HG02610 (cell line): Measurements from ENCODE around the gene CALHM3.
"Not testable (repeated sequence)": the region's sequence is repeated elsewhere in the genome, so short reads cannot be mapped to it uniquely, and the experiment has no call there.

Experiments
- ATAC-seq: cut with Tn5 transposase; IDR thresholded peaks from one replicate; pipeline ENCODE4 v1.9.1; 2021; ENCODE audit warnings: mild to moderate bottlenecking, moderate library complexity; ENCODE audit not compliant: unreplicated experiment

The CALHM3 gene, protein sequence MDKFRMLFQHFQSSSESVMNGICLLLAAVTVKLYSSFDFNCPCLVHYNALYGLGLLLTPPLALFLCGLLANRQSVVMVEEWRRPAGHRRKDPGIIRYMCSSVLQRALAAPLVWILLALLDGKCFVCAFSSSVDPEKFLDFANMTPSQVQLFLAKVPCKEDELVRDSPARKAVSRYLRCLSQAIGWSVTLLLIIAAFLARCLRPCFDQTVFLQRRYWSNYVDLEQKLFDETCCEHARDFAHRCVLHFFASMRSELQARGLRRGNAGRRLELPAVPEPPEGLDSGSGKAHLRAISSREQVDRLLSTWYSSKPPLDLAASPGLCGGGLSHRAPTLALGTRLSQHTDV

DNA sequence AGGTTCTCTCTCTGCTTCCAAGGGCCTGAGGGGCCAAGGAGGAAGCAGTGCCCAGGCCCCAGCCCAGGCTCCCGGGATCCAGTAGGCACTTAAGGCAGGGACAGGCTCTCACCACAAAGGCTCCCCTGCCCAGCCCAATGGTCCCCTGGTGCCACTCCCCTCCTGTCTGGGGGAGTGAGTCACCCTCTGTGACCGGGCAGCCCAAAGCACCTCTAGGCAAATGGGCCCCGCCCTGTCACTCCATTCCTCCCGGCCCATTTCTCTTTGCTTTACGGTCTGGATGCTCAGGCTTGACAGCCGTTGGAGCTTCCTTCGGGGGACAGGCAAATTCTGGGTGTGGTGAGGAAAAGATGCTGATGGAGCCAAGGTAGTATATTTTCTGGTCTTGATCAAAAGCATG lies at the start of gene CALHM3:
Gene CALHM3 (minus strand): TSS at position 106 of the 400 bp plus-strand sequence. CDS start 208 bp downstream, outside the sequence.
- no peak for ATAC-seq

DNA sequence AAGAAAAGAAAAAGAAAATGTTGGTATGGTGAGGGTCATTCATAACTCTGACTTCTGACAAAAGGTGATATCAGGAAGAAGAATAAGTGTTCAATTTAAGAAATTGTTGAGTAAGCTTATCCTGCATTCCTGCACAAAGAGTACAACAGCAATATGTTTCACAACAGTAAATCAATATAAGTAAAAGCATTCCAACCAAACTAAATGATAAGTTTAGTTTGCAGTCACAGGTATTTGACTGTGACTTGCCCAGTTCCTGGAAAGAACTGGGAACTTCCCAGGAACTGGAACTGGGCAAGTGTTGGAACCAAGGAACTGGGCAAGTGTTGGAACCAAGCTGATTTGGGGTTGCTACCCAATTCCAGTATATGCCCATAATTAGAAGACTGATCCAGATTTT lies 49.5 kb upstream of the CALHM3 start:
- ATAC-seq = no peak

DNA sequence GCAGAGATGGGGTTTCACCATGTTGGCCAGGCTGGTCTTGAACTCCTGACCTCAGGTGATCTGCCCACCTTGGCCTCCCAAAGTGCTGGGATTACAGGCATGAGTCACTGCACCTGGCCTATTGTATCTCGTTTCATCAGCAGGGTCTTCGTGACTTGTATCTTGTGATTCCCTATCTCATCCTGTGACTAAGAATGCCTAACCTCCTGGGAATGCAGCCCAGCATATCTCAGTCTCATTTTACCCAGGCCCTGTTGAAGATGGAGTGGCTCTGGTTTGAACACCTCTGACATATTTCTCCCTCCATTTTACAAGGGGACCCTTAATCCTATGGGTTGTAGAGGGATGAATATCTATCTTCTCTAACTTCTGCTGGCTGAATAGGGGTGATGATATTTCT lies 48.4 kb upstream of the CALHM3 start:
- ATAC-seq = not testable (repeated sequence)

DNA sequence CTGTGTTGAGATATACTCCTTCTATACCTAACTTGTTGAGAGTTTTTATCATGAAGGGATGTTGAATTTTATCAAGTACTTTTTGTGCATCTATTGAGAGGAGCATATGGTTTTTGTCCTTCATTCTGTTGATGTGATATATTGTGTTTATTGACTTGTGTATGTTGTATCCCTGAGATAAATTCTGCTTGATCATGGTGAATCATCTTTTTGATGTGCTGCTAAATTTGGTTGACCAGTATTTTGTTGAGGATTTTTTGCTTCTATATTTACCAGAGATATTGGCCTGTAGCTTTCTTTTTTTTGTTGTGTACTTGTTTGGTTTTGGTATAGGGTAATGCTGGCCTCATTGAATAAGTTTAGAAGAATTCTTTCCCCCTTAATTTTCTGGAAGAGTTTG lies 46.9 kb upstream of the CALHM3 start:
- ATAC-seq = no peak

DNA sequence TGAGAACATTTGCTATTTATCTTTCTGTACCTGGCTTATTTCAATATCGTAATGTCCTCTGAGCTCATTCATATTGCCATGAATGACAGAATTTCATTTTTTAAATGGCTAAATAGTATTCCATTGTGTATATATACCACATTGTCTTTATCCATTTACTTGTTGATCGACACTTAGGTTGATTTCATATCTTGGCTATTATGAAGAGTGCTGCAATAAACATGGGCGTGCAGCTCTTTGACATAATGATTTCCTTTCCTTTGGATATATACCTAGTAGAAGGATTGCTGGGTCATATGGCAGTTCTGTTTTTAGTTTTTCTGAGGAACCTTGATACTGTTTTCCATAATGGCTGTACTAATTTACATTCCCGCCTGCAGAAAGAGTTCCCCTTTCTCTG lies 44.6 kb upstream of the CALHM3 start:
- ATAC-seq = no peak

DNA sequence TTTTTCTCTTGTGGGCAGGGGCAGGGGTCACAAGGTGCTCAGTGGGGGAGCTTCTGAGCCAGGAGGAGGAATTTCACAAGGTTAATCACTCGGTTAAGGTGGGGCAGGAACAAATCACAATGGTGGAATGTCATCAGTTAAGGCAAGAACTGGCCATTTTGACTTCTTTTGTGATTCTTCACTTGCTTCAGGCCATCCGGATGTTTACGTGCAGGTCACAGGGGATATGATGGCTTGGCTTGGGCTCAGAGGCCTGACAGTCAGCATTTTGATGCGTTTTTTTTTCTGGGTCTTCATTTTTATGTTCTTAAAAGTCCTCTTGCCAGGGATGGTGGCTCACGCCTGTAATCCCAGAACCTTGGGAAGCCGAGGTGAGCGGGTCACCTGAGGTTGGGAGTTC lies 43.0 kb upstream of the CALHM3 start:
- ATAC-seq = not testable (repeated sequence)

DNA sequence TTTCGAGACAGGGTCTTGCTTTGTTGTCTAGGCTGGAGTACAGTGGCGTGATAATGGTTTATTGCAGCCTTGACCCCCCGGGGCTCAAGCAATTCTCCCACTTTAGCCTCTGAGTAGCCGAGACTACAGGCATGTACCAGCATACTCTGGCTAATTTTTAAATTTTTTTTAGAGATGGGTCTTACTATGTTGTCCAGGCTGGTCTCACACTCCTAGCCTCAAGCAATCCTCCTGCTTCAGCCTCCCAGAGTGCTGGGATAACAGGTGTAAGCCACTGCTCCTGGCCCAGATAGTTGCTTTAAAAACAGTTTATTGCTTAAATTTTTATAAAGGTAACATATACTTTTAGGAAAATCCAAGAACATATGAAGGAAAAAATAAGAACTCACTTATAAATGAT lies 40.8 kb upstream of the CALHM3 start:
- no peak for ATAC-seq

DNA sequence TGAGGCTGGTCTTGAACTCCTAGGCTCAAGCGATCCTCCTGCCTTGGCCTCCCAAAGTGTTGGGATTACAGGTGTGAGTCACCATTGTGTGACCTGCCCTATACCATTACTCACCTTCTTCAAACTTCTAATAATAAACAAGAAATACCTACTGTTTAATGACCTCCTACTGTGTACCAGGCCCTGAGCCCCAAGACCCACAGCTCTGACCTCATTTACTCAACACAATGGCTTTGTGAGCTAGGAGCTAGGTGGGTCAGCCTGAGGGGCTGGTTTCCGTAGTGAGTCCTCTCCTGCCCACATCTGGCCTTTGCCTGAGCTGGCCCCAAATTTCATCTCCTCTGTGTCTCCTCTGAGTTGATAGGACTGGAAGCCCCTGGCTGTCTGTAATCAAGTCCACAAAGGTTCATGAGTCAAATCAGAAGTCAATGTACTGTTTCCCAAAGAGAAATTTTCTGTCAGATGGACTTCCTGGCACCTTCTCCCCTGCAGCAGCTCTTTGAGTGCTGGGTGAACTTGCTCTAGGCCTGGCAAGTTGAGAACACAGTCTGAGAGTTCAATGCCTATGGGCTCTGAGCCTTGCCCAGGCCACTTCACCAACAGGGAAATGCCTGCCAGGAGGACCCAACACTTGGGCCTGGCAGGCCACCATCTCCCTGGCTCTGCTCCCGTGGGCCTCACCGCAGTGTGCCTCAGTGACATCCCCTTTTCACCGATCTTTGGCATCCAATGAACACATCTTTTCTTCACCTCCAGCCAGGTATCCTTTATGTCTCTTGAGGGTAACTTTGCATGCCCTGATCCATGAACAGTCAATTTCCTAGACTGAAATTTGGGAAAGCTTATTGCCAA lies 38.4 kb upstream of the CALHM3 start:
- no peak for ATAC-seq

DNA sequence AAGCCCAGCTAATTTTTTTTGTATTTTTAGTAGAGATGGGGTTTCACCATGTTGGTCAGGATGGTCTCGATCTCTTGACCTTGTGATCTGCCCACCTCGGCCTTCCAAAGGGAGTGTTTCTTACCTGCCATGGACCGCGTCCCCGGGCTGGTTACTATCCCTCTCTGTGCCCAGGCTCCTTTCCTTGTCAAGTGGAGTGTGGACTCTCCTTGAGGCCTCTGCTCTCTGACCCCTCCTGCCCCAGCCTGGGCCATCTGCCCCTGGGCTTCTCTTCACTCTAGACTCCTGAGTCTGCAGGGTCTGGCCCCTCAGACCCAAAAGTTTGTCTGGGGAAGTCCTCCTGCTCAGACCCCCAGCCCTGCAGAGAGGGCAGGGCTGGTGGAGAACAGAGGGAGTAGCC lies 35.2 kb upstream of the CALHM3 start:
- ATAC-seq = no peak

DNA sequence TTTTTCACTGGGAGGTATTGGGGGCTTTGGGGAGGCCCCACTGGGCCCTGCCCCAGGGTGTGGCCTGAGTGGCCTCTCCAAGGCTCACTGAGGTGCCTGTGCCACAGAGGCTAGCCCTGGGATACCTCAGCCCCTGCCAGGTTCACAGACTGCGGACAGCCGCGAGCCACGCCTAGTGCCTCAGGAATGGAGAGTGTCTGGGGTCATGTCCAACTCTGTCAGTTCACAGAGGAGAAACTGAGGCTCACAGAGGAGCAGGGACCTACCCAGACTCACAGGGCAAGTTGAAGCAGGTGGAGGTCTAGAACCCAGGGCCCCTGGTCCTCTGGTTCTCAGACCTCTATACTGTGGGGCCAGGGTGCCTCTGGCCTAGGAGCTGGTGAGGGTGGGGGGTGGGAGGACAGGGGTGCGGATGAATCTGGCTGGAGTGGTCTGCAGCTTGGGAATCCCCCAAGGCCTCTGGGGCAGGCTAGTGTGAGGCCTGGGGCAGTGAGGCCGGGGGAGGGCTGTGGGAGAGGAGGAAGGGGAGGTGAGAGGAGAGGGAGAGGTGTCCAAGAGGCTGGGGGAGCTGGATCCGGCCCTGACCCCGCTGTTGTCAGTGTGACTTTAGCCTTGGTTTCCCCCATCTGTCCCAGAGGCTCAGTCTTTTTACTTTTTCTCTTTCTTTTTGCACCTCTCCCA lies 34.5 kb upstream of the CALHM3 start:
- ATAC-seq = no peak

DNA sequence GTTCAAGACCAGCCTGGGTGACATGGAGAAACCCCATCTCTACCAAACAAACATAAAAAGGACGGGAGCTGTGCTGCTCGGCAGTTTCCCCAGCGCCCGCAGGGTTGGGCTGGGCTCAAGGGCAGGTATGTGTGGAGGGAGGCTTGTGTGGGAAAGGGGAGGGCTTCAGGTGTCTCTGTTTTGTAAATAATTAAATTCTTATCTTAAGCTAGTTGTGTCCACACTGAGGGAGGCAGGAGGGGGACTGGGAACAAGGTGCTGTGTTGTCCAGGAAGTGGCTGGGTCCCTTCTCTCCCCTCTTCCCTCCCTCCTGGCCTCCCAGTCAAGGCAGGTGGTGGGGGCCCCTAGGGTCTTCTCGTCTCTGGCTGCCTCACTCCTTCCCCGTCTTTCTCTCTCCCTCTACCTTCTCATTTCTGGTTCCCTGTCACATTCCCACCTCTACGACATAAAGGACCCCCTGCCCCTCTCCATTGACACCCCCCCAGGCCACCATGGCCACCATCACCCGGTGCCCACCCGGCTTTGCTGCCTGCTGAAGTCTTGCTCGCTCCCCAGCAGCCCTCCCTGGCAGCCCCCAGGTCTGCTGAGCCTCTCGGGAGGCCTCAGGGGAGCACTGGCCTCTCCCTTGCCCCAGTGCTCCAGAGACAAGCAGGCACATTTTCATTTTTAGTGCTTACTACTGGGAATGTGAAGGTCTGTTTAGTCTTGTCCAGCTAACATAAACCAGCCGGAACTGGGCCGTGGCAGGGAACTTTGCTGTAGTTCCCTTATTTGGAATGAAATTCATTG lies 33.7 kb upstream of the CALHM3 start:
- ATAC-seq = no peak

DNA sequence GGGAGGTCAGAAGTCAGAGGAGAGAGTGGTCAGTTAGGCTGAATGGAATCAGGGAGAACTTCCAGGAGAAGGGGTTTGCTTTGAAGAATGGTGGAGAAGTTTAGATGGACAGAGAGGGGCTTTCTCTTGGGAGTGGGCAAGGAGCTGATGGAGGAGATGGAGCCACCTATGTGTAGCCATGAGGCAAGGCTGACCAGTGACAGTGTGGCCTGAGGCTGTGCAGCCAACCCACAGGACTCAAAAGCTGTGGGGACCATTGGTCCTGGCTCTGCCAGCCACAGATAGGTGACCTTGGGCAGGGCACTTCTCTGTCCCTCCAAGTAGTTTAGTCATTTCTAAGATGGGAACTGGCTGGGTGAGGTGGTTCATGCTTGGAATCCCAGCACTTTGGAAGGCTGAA lies 33.1 kb upstream of the CALHM3 start:
- ATAC-seq = no peak

DNA sequence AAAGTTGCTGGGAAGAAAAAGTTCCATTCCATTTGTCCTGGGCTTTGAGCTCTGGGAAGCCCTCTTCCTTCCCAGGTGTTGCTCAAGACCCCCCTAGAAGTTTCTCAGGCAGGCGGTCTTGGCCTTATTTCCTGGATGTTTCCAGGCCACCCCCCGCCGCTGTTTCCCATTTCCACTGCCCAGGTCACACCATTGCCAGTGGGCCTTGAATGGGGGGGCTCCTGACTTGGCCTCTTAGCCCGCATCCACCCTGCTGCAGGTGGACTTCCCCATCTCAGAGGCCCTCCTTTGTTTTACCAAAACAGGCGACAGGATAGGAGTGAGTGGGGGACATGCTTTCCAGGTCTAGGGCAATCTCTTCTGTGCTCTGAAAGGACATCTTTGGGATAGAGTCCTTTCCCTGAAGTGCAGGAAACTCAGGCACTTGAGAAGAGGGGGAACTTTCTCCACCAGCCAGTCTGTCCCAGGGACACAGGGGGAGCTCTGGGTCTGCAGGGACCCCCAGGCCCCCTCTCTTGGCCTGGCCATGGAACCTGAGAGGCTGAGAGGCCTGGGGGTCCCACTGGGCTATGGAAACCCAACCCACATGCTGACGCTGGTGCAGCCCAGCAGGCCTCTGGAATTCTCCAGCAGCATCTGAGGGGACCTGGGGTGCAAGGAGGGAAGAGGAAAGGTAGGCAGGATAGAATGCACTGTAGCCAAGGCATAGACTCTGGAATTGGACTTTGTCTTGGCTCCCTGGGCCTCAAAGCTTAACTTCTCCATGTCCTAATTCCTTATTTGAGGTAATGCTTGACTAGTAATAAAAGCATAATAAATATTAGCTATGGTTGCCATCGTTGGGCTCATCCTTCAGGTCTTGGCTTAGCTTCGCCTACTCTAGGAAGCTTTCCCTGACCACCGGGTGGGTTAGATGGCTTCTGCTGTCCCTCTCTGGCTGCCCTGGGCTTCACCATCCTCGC lies 32.0 kb upstream of the CALHM3 start:
- no peak for ATAC-seq

DNA sequence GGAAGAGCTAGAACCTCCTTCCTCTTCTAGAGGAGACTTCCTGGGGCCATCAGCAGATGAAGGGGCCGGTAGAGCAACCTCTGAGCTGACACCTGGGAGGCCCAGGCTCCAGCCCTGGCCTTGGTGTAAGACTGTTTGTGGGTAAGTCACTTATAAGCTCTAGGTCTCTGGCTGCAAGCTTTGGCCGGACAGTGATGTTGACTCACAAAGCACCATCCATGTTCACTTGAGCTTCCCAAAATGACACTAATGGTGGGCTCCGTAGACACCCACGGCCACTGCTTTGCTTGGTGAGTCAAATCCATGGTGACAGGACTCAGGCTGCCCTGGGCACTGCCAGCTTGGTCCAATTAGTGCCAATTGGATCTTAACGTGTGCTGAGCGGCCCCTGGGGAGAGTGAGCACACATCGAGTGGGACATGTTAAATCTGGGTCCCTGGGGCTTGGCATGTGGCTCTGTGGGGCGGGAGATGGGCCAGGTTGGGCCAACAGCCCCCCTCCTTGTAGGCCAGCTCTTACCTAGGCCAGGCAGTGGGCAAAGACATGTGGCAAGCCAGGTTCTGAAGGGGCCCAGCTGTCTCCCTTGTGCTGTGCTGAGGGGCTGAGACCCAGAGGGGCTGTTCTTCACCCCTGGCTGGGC lies 31.1 kb upstream of the CALHM3 start:
- ATAC-seq = no peak

DNA sequence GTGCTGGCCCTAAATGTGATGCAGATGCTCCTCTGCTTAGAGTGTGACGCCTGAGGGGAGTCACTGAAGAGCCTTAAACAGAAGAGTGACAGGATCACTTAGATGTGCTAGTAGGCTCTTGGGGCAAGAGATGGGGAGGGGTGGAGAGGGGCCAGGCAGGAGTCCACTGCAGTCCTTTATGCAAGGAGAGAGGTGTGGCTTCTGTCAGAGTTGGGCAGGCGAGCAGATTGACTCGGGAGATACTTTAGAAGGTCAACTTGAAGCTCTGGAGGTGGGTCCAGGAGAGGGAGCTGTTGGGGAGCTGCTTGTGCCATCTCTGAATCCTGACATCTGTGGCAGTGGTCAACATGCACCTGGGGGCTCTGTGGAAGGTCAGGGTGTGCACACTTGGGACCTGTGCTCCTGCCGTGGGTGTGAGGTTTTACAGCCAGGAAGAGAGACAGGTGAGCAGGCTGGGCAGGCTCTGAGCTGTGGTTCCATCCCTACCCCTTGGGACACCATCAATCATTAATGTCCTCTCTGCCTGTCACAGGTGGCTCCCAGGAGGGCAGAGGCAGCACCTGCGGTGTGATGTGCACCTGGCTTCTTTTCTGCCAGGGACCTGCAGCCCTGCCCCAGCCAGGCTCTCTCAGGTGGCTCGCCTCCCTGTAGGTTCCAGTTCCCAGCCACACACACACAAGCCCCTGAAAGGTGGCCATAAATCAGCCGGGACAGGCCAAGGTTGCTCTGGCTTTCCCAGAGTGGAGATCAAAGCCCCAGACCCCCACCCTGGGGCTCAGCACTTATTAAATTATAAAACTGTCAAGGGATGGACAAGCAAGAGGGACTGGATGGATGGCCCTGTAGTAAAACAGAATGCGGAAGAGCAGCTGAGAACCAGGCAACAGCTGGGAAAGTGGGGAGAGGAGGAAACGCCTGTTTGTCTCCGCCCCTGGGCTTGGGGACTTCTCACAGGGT lies 28.5 kb upstream of the CALHM3 start:
- ATAC-seq = no peak

DNA sequence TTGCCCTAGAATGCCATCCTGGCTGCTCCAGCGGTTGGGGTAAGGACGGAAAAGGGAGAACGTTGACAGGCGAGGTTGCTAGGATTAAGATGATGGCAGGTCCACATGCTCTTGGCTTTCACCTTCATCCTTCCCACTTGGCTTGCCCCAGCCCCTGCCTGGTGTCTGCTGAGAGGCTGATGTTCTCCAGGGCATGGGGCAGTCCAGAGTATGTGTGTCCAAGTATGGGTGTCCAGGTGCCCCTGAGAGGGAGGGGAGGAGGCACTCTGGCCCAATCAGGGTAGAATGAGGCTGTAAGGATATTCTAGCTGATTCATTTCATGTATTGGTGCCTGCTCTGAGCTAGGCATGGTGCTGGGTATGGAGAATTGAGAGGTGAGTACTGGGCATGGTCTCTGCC lies 27.0 kb upstream of the CALHM3 start:
- ATAC-seq = no peak

DNA sequence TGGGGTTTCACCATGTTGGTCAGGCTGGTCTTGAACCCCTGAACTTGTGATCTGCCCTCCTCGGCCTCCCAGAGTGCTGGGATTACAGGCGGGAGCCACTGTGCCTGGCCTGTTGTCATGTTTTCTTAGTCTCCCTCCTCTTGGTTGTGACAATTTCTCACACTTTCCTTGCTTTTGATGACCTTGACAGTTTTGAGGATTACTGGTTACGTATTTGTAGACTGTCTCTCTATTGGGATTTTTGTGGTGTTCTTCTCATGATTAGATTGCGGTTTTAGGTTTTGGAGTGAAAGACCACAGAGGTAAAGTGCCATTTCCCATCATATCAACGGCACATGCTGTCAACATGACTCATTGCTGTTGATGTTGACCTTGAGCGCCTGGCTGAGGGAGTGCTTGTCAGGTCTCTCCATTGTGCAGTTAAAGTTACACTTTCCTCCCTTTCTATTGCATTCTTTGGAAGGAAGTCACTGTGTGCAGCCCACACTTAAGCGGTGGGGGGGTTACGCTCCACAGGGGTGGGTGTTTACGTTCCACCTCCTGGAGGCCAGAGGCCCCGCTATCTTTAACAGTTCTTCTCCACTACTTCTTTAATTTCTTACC lies 25.2 kb upstream of the CALHM3 start:
- ATAC-seq = peak; percentile 69

DNA sequence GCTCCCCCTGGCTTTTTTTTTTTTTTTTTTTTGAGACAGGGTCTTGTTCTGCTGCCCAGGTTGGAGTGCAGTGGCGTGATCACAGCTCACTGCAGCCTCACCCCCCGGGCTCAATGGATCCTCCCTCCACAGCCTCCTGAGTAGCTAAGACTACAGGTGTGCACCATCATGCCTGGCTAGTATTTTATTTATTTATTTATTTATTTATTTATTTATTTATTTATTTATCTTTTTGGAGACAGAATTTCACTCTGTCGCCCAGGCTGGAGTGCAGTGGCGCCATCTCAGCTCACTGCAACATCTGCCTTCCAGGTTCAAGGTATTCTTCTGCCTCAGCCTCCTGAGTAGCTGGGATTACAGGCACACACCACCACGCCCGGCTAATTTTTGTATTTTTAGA lies 24.7 kb upstream of the CALHM3 start:
- ATAC-seq = not testable (repeated sequence)
